Vagina (tissue), 2 donors: ENCODE results near the gene HLA-DMA. TPM values are rescaled to one million over a fixed set of nuclear protein-coding genes. Genes with fewer than 3 reads are reported as not detected.

ENCODE experiments used
- DNase-seq, 2 donors: peaks; one replicate each; pipeline ENCODE4 v3.0.0-alpha.2; 2017; ENCODE audit errors: extremely low spot score in 2 of 2
- H3K27ac ChIP-seq: fragments of 200-600 bp; sonication (generic); one replicate; pipeline ENCODE4 v1.5.1; 2019
- H3K27me3 ChIP-seq: fragments of 200-600 bp; sonication (generic); one replicate; pipeline ENCODE4 v1.5.1; 2019
- H3K36me3 ChIP-seq, 2 donors: fragments of 200-600 bp; sonication (generic); one replicate each; pipeline ENCODE4 v1.5.1; 2017 to 2019
- H3K4me1 ChIP-seq: fragments of 200-600 bp; sonication (generic); one replicate; pipeline ENCODE4 v1.5.1; 2019
- H3K4me3 ChIP-seq, 2 donors: fragments of 200-600 bp; sonication (generic); 1 replicate in 1 of 2; 2 replicates in 1 of 2; pipeline ENCODE4 v1.5.1; 2016 to 2019
- H3K9me3 ChIP-seq: fragments of 200-600 bp; sonication (generic); one replicate; pipeline ENCODE4 v1.5.1; 2019
- CTCF ChIP-seq, 3 experiments: fragments of 450-650 bp in 2 of 3; fragments of 200-600 bp in 1 of 3; sonication (generic) in 1 of 3; IDR thresholded peaks; one replicate each; pipeline ENCODE4 v1.5.1; 2017 to 2019; ENCODE audit warnings: antibody characterized with exemption in 3 of 3, mild to moderate bottlenecking in 2 of 3, moderate library complexity in 2 of 3
- POLR2A ChIP-seq, 2 donors: fragments of 450-650 bp; IDR thresholded peaks; one replicate each; pipeline ENCODE4 v1.6.1; 2017; ENCODE audit warnings: antibody characterized with exemption in 2 of 2, mild to moderate bottlenecking in 2 of 2, moderate library complexity in 2 of 2
- POLR2AphosphoS5 ChIP-seq, 2 donors: sonication (generic); formaldehyde crosslinking; IDR thresholded peaks; one replicate each; pipeline ENCODE4 v1.9.0; 2017; ENCODE audit warnings: antibody characterized with exemption in 2 of 2, mild to moderate bottlenecking in 2 of 2, low read depth in 1 of 2; ENCODE audit not compliant: insufficient read depth in 1 of 2
- intact Hi-C: fragments of 100-400 bp; cut with DNase I; formaldehyde crosslinking; loops from one replicate; pipeline ENCODE4 v1.15.1; 2023
- total RNA-seq: library from RNA; depleted of rRNA; stranded (reverse); fragments of >200 nt; gene quantifications from one replicate; pipeline ENCODE4 v1.2.3, GENCODE V29; 2016

The HLA-DMA gene
- total RNA-seq, 1 donor from 2014 or later: 27.7 TPM

GRCh38 chr6:32908897-32909296, 44.0 kb downstream of the HLA-DMA start:
- Histone ChIP-seq H3K4me1 (no peaks in the 10 kb centered on the region), H3K27me3 (no peaks in the 10 kb centered on the region), H3K27ac (no peak overlapping the region), H3K36me3 (no peaks in the 10 kb centered on the region), H3K9me3 (no peaks in the 10 kb centered on the region), H3K4me3 (no peak overlapping the region)
- no peak for DNase-seq
- intact Hi-C loops: no loop called here
- TF ChIP-seq CTCF (IDR thresholded peaks at IDR 0.05) (no peak), POLR2AphosphoS5 (IDR thresholded peaks at IDR 0.05; ENCODE audit: insufficient read depth in 1 of 2, low read depth in 1 of 2) (no peak), POLR2A (IDR thresholded peaks at IDR 0.05) (no peak)

- peaks cover 0 to under 1% of the 10 kb centered on the region in 2 donors for H3K36me3 ChIP-seq
- no peak overlapping the region for H3K27ac ChIP-seq
- TF ChIP-seq CTCF (IDR thresholded peaks at IDR 0.05): no peak
- no peak for TF ChIP-seq POLR2A (IDR thresholded peaks at IDR 0.05)
- no peak for TF ChIP-seq POLR2AphosphoS5 (IDR thresholded peaks at IDR 0.05; ENCODE audit: insufficient read depth in 1 of 2, low read depth in 1 of 2)
- intact Hi-C loops: no loop called here
- no peaks in the 10 kb centered on the region for H3K4me1 ChIP-seq
- H3K4me3 ChIP-seq: no peak overlapping the region
- no peaks in the 10 kb centered on the region for H3K27me3 ChIP-seq
- no peak for DNase-seq
- no peaks in the 10 kb centered on the region for H3K9me3 ChIP-seq
Observed at GRCh38 chr6:32906539-32906938, 46.4 kb downstream of the HLA-DMA start.

GRCh38 chr6:32905078-32905477, 47.8 kb downstream of the HLA-DMA start:
- H3K27ac ChIP-seq: no peak overlapping the region
- no peaks in the 10 kb centered on the region for H3K27me3 ChIP-seq
- H3K4me3 ChIP-seq: no peak overlapping the region
- H3K4me1 ChIP-seq: no peaks in the 10 kb centered on the region
- TF ChIP-seq POLR2A (IDR thresholded peaks at IDR 0.05) (no peak), CTCF (IDR thresholded peaks at IDR 0.05) (no peak), POLR2AphosphoS5 (IDR thresholded peaks at IDR 0.05; ENCODE audit: insufficient read depth in 1 of 2, low read depth in 1 of 2) (no peak)
- H3K36me3 ChIP-seq: peaks cover 0 to 5% of the 10 kb centered on the region in 2 donors
- H3K9me3 ChIP-seq: no peaks in the 10 kb centered on the region
- intact Hi-C loops: no loop called here
- no peak for DNase-seq

GRCh38 chr6:32903952-32904351, 48.9 kb downstream of the HLA-DMA start:
- TF ChIP-seq CTCF (IDR thresholded peaks at IDR 0.05) (no peak), POLR2A (IDR thresholded peaks at IDR 0.05) (no peak), POLR2AphosphoS5 (IDR thresholded peaks at IDR 0.05; ENCODE audit: insufficient read depth in 1 of 2, low read depth in 1 of 2) (no peak)
- H3K4me1 ChIP-seq: no peaks in the 10 kb centered on the region
- H3K27me3 ChIP-seq: no peaks in the 10 kb centered on the region
- H3K9me3 ChIP-seq: no peaks in the 10 kb centered on the region
- DNase-seq: no peak
- H3K36me3 ChIP-seq: peaks cover 0 to 5% of the 10 kb centered on the region in 2 donors
- H3K4me3 ChIP-seq: no peak overlapping the region
- intact Hi-C loops: no loop called here
- H3K27ac ChIP-seq: no peak overlapping the region

Other genes starting within 250 kb of the HLA-DMA start
- 2.2 TPM for gene HLA-DQA2, start 211.7 kb downstream of the HLA-DMA start, total RNA-seq
- 4.7 TPM for gene HLA-DQB2, start 189.6 kb downstream of the HLA-DMA start, total RNA-seq
- 2.7 TPM for gene HLA-DOB, start 136.1 kb downstream of the HLA-DMA start, total RNA-seq
- 19.9 TPM for gene TAP2, start 114.4 kb downstream of the HLA-DMA start, total RNA-seq
- gene PSMB8, start 109.0 kb downstream of the HLA-DMA start, total RNA-seq: 31.9 TPM
- 50.6 TPM for gene TAP1, start 99.4 kb downstream of the HLA-DMA start, total RNA-seq
- gene PSMB9, start 98.9 kb downstream of the HLA-DMA start, total RNA-seq: 19.6 TPM
- 10.3 TPM for gene HLA-DMB, start 12.1 kb downstream of the HLA-DMA start, total RNA-seq
- 125 TPM for gene BRD2, start 15.5 kb upstream of the HLA-DMA start, total RNA-seq
- gene HLA-DOA, start 56.5 kb upstream of the HLA-DMA start, total RNA-seq: 30.2 TPM
- gene HLA-DPA1, start 120.6 kb upstream of the HLA-DMA start, total RNA-seq: 82.3 TPM
- 94.8 TPM for gene HLA-DPB1, start 122.9 kb upstream of the HLA-DMA start, total RNA-seq
- 0.25 TPM for gene COL11A2, start 239.4 kb upstream of the HLA-DMA start, total RNA-seq
- gene RXRB, start 247.6 kb upstream of the HLA-DMA start, total RNA-seq: 28.0 TPM
- 36.3 TPM for gene SLC39A7, start 247.8 kb upstream of the HLA-DMA start, total RNA-seq